ENCODE results near the gene TNFRSF12A.

The TNFRSF12A gene

GRCh38 chr16:3020247-3020603, at the start of gene TNFRSF12A:
TSS of gene TNFRSF12A (plus strand) at chr16:3020368. CDS start at chr16:3020398, 30 bp downstream.
- DNase-seq = peak in 5 of 6 experiments; percentile 27 to 64 (median 51)

- DNase-seq = no peak
These were observed 49.6 kb upstream of the TNFRSF12A start for GRCh38 chr16:2970563-2970962.

GRCh38 chr16:2971134-2971984, 48.8 kb upstream of the TNFRSF12A start:
- no peak for DNase-seq

- DNase-seq = no peak
These were observed 48.0 kb upstream of the TNFRSF12A start for GRCh38 chr16:2971985-2972784.

GRCh38 chr16:2973093-2973492, 47.1 kb upstream of the TNFRSF12A start:
- no peak for DNase-seq

- DNase-seq = no peak
These were observed 46.4 kb upstream of the TNFRSF12A start for GRCh38 chr16:2973605-2974318.

- DNase-seq = no peak
These were observed 45.7 kb upstream of the TNFRSF12A start for GRCh38 chr16:2974319-2975056.

GRCh38 chr16:2975161-2975795, 44.9 kb upstream of the TNFRSF12A start:
- no peak for DNase-seq

GRCh38 chr16:2976201-2976600, 44.0 kb upstream of the TNFRSF12A start:
- no peak for DNase-seq

GRCh38 chr16:2976673-2977072, 43.5 kb upstream of the TNFRSF12A start:
- DNase-seq = no peak

GRCh38 chr16:2977440-2977839, 42.7 kb upstream of the TNFRSF12A start:
- no peak for DNase-seq

GRCh38 chr16:2979669-2980226, 40.4 kb upstream of the TNFRSF12A start:
- no peak for DNase-seq

- DNase-seq = peak; percentile 83 to 94 (median 90)
These were observed 39.7 kb upstream of the TNFRSF12A start, which contains the start of gene PKMYT1 for GRCh38 chr16:2980227-2981176. TSS of gene PKMYT1 (minus strand) at chr16:2980446. CDS start at chr16:2979657, 789 bp downstream.

- no peak for DNase-seq
These were observed 38.8 kb upstream of the TNFRSF12A start for GRCh38 chr16:2981177-2981898.

- no peak for DNase-seq
These were observed 38.3 kb upstream of the TNFRSF12A start for GRCh38 chr16:2981899-2982250.

GRCh38 chr16:2982402-2982801, 37.8 kb upstream of the TNFRSF12A start:
- DNase-seq = no peak

GRCh38 chr16:2983706-2984136, 36.4 kb upstream of the TNFRSF12A start:
- peak in 5 of 6 experiments; percentile 21 to 60 (median 51) for DNase-seq

GRCh38 chr16:2985462-2985861, 34.7 kb upstream of the TNFRSF12A start:
- DNase-seq = no peak

- no peak for DNase-seq
These were observed 34.2 kb upstream of the TNFRSF12A start for GRCh38 chr16:2985893-2986355.

All from stimulated activated naive CD4-positive, alpha-beta T cell (primary cell).